ENCODE results near the gene ATP2B2.

Gene ATP2B2

GRCh38 chr3:10289787-10290355, 215.5 kb downstream of the ATP2B2 start:
- DNase-seq = no peak

DNA sequence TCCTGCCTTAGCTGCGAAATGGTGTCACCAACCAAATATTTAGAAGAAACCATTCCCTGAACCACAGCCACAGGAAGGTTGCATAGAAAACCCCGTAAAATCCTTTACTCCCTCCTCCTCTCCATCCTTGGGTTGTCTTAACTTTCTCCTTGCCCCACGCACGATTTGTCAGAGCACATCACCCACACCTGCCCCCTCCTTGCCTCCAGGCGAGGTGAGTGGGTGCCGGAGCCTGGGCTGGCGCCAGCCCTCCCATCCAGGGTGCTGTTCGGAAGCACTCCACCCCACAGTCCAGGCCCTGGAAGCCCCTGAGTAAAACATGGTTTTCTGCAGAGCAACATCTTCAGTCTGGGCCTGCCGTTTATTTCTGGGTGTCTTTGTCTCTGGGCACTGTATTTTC, 216.3 kb downstream of the ATP2B2 start:
- DNase-seq = no peak

- DNase-seq = no peak
Observed at GRCh38 chr3:10288575-10288960, 216.8 kb downstream of the ATP2B2 start.

GRCh38 chr3:10287936-10288574, 217.3 kb downstream of the ATP2B2 start:
- no peak for DNase-seq

GRCh38 chr3:10286596-10287295, 218.6 kb downstream of the ATP2B2 start:
- DNase-seq = no peak

DNA sequence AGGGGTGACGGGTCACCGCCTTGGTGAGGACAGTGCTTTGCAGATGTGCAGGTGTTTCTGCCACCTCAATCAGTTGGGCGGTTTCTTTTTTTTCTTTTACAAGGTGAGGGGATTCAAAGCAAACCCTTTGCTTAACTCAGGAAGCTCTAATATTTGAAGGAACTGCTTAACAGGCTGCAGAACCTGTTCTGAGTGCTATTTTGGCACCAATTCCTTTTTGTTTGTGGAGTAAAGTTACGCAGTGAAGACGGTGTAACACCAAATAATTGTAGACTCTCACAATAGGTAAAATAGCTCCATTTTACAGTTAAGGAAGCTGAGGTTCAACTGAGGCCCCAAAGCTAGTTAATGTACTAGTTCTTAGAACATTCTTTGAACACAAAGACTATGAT, 219.3 kb downstream of the ATP2B2 start:
- DNase-seq = no peak

DNA sequence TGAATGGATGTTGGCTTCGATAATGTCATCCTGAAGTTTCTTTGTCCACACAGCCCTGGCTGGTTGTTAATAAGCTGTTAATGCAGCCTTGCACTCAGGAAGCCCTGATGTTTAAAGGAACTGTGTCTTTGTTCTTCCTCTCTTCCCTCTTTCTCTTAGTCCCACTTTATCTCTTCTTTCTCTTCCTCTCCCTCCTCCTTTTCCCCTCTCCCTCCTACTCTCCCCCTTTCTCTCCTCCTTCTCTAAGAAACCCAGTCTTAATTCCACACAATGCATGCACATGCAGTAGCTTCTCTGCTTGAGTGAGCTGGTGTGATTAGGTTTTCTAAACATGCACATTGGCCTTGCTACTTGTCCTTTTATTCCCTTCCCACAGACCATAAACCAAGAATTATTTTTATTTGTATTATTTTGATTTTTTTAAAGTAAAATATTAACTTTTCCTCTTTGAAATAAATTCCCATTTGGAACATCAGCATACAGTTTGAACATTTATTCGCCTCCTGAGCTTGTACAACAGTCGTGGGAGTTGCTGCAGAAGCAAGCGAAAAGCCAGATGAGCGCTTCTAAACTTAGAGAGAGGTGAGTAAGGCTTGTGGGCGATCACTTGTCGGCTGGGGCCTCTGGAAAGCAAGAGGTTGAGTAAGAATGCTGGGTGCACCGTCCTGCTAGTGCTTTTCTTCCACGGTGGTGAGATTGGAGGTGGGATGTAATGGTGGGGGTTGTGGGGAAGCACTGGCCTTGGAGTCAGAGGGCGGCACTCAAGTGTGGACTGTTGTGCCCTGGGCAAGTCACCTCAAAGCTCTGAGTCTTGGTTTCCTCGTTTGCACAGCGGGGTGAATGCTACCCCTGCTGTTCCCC, 219.9 kb downstream of the ATP2B2 start:
- no peak for DNase-seq

DNA sequence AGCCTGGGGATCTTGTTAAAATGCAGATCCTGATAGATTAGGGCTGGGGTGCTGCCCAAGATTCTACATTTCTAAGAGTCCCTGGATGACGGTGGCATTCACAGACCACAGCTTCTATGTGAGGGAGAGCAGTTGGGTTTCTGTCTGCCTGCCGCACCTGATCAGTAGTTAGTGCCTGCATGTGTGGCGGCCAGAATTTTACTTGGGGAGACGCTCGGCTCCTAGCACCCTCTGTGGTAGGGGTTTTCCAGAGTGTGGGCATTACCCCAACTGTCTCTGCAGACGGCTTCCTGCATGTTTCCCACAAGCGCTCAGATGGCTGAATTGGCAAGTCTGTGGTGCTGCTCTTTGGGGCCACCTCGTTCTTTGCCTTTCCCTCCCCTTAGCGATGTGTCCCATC, 220.9 kb downstream of the ATP2B2 start:
- DNase-seq = peak; percentile 41 to 57

DNA sequence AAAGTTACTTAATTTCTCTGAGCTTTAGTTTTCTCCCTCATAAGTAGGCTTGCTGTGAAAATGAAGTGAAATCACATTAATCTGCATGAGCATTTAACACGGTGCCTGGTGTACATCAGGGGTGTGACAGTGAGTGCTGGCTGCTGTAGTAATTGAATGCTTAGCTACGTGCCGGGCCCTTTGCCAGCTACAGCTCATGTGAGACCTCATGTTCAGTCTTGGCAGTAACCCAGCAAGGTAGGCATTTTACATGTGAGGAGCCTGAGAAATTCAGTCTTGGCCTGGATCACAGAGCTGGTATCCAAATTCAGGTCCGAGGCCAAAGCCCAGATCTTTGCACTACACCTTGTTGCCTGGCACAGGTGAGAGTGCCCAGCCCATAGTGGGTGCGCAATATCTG, 221.7 kb downstream of the ATP2B2 start:
- DNase-seq = no peak

- DNase-seq = no peak
Observed at GRCh38 chr3:10281951-10282350, 223.4 kb downstream of the ATP2B2 start.

DNA sequence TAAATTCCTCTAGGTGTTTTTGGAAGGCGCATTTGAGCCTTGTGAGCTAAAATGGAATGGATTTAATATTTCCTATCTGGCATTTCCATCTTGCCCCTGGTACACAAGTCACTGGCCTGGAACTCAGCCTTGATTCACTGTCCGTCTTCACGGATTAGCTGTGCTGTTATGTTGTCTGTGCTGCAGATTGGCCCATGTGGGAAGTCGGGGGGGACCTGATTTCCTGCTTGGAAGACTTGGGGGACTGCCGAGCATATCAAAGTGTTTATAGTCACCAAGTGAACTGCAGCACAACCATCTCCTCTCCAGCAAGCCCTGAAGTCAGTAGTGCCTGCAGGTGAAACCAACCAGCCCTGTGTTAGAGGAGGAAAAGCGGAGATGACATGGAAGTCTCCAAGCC, 224.8 kb downstream of the ATP2B2 start:
- DNase-seq = no peak

DNA sequence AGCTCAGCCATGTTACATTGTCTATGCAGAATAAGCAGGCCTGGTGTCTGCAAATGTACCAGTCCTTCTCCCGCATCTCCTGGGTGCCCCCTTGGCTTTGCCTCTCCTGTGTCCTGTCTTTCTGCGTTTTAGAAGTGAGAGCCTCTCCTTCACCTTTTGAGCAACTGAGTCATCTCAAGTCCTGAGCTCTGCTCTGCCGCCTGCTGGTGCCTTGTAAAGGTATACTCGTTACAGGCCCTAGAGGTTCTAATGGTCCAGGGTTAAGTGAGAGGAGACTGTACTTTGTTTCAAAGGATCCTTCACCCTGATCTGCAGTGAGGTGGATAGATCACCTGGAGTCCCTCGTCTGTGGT, 225.2 kb downstream of the ATP2B2 start:
- no peak for DNase-seq

GRCh38 chr3:10279384-10280176, 225.8 kb downstream of the ATP2B2 start:
- no peak for DNase-seq

- DNase-seq = no peak
Observed at GRCh38 chr3:10278501-10278900, 226.9 kb downstream of the ATP2B2 start.

DNA sequence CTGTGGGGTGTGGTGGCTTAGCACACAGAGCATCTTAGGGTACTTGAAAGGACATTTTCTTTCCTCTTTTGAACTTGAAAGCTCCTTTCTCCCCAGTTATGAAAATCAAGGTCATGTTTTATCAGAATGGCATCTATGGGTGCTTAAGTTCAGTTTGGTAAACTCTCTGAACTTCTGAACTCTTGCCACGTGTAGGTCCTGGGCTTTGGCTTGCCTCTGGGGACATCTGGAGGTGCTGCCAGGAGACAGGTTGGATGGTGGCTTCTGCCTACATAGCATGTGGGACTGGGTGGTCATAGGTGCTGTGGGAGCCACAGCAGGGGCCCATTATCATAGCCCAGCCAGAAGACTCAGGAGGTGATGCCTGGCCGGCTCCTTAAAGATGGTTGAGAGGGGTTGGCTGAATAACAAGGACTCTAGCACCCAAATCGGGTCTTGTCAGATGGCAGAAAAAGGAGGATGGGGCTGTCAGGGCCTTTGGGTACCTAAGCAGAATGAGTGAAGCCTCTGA, 228.2 kb downstream of the ATP2B2 start:
- DNase-seq = no peak

DNA sequence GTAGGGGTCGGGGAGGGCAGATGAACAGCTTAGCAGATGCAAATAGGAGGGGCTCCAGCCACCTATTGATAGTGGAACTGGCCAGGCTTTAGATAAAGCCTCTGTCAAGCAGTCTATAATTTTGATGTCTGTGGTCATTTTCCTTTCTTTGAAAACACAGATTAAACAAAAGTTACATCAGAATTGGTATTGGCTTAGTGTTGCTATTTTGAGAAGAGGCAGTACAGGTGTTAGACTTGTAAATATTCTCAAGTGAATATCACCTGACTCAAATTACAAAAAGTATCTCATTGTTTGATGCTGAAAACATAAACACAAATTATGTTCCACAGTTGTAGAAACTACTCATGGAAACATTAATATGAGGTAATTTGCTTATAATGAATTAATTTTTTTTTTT, 230.8 kb downstream of the ATP2B2 start:
- no peak for DNase-seq
